DOHH2 (cell line): ENCODE results near the gene ATF2.

Experiments used
- H3F3A ChIP-seq: fragments of 200-600 bp; sonication (generic), shearing (Covaris generic); 2 replicates; pipeline ENCODE4 v1.6.0; 2016; ENCODE audit warnings: antibody characterized with exemption, mild to moderate bottlenecking; ENCODE audit not compliant: control insufficient read depth, insufficient read depth
- H3K27ac ChIP-seq: fragments of 200-600 bp; sonication (generic); 2 replicates; pipeline ENCODE4 v1.5.1; 2014; ENCODE audit warnings: low read depth, mild to moderate bottlenecking, low read length, moderate library complexity
- H3K27me3 ChIP-seq: fragments of 200-600 bp; sonication (generic); 2 replicates; pipeline ENCODE4 v1.6.1; 2014; ENCODE audit warnings: mild to moderate bottlenecking, low read length, mixed read lengths; ENCODE audit not compliant: control insufficient read depth
- H3K36me3 ChIP-seq: fragments of 200-600 bp; sonication (generic); 2 replicates; pipeline ENCODE4 v1.6.1; 2014; ENCODE audit warnings: mild to moderate bottlenecking, low read length, moderate library complexity, mixed read lengths; ENCODE audit not compliant: control insufficient read depth
- H3K4me1 ChIP-seq: fragments of 200-600 bp; sonication (generic); 2 replicates; pipeline ENCODE4 v1.6.1; 2014; ENCODE audit warnings: mild to moderate bottlenecking, low read length, mixed read lengths; ENCODE audit not compliant: control insufficient read depth
- H3K4me2 ChIP-seq: fragments of 200-600 bp; sonication (generic); 2 replicates; pipeline ENCODE4 v1.6.0; 2014; ENCODE audit warnings: mild to moderate bottlenecking, low read length, moderate library complexity
- H3K4me3 ChIP-seq: fragments of 200-600 bp; sonication (generic); 2 replicates; pipeline ENCODE4 v1.5.1; 2014; ENCODE audit warnings: mild to moderate bottlenecking, low read length, mixed read lengths
- H3K79me2 ChIP-seq: fragments of 200-600 bp; sonication (generic); 2 replicates; pipeline ENCODE4 v1.6.1; 2014; ENCODE audit warnings: mild to moderate bottlenecking, low read length, mixed read lengths; ENCODE audit not compliant: control insufficient read depth
- H3K9me2 ChIP-seq: fragments of 200-600 bp; sonication (generic); replicated peaks from 2 replicates; pipeline ENCODE4 v1.6.1; 2014; ENCODE audit warnings: mild to moderate bottlenecking, low read length, mixed read lengths; ENCODE audit not compliant: control insufficient read depth
- H3K9me3 ChIP-seq: fragments of 200-600 bp; sonication (generic); 2 replicates; pipeline ENCODE4 v1.6.1; 2014; ENCODE audit warnings: antibody characterized with exemption, low read length, mixed read lengths; ENCODE audit not compliant: control insufficient read depth, insufficient read depth
- H4K20me1 ChIP-seq: fragments of 200-600 bp; sonication (generic); 2 replicates; pipeline ENCODE4 v1.6.0; 2014; ENCODE audit warnings: low read depth, mild to moderate bottlenecking, antibody characterized with exemption, low read length, moderate library complexity; ENCODE audit not compliant: control insufficient read depth, insufficient read depth
- EZH2phosphoT487 ChIP-seq: fragments of 200-600 bp; sonication (generic); IDR thresholded peaks from 2 replicates; pipeline ENCODE4 v1.6.1; 2017; ENCODE audit warnings: borderline replicate concordance, mild to moderate bottlenecking, antibody characterized with exemption, low read length, moderate library complexity, mixed read lengths
- TF ChIP-seq, protein P1 (sequence below): fragments of 200-600 bp; sonication (generic); IDR thresholded peaks from one replicate; pipeline ENCODE4 v1.5.1; 2014; ENCODE audit warnings: antibody characterized with exemption, mild to moderate bottlenecking, low read depth, low read length; ENCODE audit not compliant: poor library complexity, severe bottlenecking

ATF2 gene

DNA sequence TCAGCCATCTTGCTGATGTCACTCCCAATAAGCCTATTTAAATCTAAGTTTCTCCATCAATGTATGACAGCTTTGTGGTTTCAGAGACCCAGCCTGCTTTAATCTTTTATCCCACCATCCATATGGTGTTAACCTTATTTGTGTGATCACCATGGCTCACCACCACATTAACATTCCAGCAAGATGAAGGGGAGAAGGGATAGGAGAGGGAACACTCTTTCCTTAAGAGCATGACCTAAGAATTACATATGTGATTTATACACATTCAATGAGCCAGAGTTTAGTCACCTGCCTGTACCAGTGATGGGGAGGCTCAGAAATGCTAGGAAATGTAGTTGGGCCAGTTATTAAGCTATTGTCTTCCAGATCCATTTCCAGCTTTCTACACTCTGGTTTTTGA is 118.3 kb downstream of the ATF2 start:
- Histone ChIP-seq H3K27me3 (no peaks in the 10 kb centered on the region), H3K79me2 (no peaks in the 10 kb centered on the region), H3K9me2 (no peaks in the 10 kb centered on the region), H3K4me2 (no peak overlapping the region), H4K20me1 (no peaks in the 10 kb centered on the region), H3K36me3 (no peaks in the 10 kb centered on the region), H3K4me1 (peaks cover 11% of the 10 kb centered on the region), H3K9me3 (no peaks in the 10 kb centered on the region), H3F3A (no peaks in the 10 kb centered on the region), H3K4me3 (no peak overlapping the region), H3K27ac (no peak overlapping the region)
- TF ChIP-seq, protein P1, sequence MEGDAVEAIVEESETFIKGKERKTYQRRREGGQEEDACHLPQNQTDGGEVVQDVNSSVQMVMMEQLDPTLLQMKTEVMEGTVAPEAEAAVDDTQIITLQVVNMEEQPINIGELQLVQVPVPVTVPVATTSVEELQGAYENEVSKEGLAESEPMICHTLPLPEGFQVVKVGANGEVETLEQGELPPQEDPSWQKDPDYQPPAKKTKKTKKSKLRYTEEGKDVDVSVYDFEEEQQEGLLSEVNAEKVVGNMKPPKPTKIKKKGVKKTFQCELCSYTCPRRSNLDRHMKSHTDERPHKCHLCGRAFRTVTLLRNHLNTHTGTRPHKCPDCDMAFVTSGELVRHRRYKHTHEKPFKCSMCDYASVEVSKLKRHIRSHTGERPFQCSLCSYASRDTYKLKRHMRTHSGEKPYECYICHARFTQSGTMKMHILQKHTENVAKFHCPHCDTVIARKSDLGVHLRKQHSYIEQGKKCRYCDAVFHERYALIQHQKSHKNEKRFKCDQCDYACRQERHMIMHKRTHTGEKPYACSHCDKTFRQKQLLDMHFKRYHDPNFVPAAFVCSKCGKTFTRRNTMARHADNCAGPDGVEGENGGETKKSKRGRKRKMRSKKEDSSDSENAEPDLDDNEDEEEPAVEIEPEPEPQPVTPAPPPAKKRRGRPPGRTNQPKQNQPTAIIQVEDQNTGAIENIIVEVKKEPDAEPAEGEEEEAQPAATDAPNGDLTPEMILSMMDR = no peak
- no peak for TF ChIP-seq EZH2phosphoT487

DNA sequence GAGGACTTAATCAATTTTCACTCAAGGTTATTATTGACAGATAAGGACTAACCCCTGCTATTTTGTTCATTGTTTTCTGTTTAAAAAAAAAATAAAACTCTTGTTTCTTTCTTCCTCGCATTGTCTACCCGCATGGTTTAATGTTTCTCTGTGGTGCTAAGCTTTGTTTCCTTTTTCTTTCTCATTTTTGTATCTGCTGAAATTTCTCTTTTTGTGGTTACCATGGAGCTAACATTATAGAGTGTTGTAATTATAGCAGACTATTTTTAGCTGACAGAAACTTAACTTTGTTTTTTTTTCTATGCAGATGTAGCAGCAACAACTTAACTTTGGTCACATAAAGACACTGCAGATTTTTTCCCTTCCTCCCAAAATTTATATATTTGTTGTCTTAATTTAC is 119.7 kb downstream of the ATF2 start:
- TF ChIP-seq, protein P1 = no peak
- no peak for TF ChIP-seq EZH2phosphoT487
- Histone ChIP-seq H3K4me3 (no peak overlapping the region), H3K79me2 (no peaks in the 10 kb centered on the region)

DNA sequence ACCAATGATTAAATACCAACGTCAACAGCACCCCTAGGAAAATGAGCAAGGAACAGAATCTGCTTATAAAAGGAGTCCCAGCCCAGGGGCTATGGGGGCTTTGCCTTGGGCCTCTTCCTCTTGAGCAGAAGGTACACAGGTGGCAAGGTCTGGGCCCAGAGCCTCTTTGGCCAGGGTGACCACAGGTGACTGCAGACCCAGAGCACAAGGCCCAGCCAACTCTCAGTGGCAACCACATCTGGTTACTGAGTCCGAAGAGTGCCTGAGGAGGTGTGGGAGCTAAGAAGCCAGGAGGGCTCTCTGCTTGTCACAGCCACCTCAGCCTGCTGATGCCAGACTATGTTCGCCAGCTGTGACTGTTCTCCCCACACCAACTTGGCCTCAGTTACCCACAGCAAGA is 128.5 kb downstream of the ATF2 start:
- H3K27me3 ChIP-seq = no peaks in the 10 kb centered on the region
- no peaks in the 10 kb centered on the region for H3K36me3 ChIP-seq
- H3F3A ChIP-seq = no peaks in the 10 kb centered on the region
- H3K79me2 ChIP-seq = no peaks in the 10 kb centered on the region
- peaks cover 7% of the 10 kb centered on the region for H3K4me1 ChIP-seq
- no peak overlapping the region for H3K4me2 ChIP-seq
- H4K20me1 ChIP-seq = no peaks in the 10 kb centered on the region
- H3K9me2 ChIP-seq = no peaks in the 10 kb centered on the region
- H3K9me3 ChIP-seq = no peaks in the 10 kb centered on the region
- H3K27ac ChIP-seq = no peak overlapping the region
- TF ChIP-seq, protein P1 = no peak
- TF ChIP-seq EZH2phosphoT487 = no peak
- no peak overlapping the region for H3K4me3 ChIP-seq

More for the DNA sequence above, 119.7 kb downstream of the ATF2 start:
- H3F3A ChIP-seq = no peaks in the 10 kb centered on the region
- H3K4me1 ChIP-seq = peaks cover 17% of the 10 kb centered on the region
- H4K20me1 ChIP-seq = no peaks in the 10 kb centered on the region
- no peaks in the 10 kb centered on the region for H3K36me3 ChIP-seq
- no peaks in the 10 kb centered on the region for H3K27me3 ChIP-seq
- no peaks in the 10 kb centered on the region for H3K9me2 ChIP-seq
- no peaks in the 10 kb centered on the region for H3K9me3 ChIP-seq
- H3K27ac ChIP-seq = no peak overlapping the region
- 0 out of 2 replicates have a peak overlapping the region, but pooled peaks have one; percentile 1 for H3K4me2 ChIP-seq
